Upper lobe of left lung (tissue), 4 donors: ENCODE data around the gene MYO18B.

Experiments
- EP300 ChIP-seq, 4 donors: sonication (generic); formaldehyde crosslinking; IDR thresholded peaks; one replicate each; pipeline ENCODE4 v1.5.1; 2017; ENCODE audit warnings: antibody characterized with exemption in 4 of 4, control low read depth in 2 of 4
- POLR2A ChIP-seq, 4 donors: fragments of 450-650 bp; IDR thresholded peaks; one replicate each; pipeline ENCODE4 v1.5.1; 2016 to 2017; ENCODE audit warnings: antibody characterized with exemption in 4 of 4, mild to moderate bottlenecking in 2 of 4

DNA sequence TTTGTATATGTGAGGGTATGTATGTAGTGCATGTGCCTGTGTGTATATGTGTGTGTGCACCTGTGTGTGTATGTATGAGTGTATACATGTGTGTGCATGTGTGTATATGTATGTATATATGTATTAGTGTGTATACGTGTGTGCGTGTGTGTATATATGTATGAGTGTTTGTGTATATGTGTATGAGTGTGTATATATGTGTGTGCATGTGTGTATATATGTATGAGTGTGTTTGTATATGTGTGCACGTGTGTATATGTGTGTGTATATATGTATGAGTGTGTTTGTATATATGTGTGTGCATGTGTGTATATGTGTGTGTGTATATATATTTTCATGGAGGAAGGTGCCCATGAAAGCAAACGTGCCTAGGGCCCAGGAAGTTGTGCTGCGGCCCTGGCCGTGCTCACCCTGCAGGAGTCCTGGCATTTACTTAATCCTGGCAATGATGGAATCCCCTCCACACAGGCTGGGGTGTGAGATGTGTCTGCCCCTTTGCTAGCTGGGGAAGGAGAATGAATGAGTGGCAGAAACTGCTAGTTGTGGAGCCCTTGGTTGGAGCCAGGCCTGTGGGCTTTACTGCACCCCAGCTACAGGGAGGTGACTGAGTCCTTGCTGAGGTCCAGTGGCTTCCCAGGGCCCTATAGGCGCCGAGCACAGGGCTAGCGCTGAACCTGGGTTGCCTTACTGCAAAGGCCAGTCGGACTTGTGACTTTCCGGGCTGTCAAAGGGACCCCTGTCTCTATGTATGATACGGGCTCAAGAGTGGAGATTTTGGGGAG lies 97.2 kb downstream of the MYO18B start:
- TF ChIP-seq POLR2A (IDR thresholded peaks at IDR 0.05) = no peak
- no peak for TF ChIP-seq EP300 (IDR thresholded peaks at IDR 0.05)
